ENCODE results near the gene ASPHD2.
A peak's percentile ranks its signal among the peaks of the same experiment; 100 is the strongest.

ASPHD2 gene

DNA sequence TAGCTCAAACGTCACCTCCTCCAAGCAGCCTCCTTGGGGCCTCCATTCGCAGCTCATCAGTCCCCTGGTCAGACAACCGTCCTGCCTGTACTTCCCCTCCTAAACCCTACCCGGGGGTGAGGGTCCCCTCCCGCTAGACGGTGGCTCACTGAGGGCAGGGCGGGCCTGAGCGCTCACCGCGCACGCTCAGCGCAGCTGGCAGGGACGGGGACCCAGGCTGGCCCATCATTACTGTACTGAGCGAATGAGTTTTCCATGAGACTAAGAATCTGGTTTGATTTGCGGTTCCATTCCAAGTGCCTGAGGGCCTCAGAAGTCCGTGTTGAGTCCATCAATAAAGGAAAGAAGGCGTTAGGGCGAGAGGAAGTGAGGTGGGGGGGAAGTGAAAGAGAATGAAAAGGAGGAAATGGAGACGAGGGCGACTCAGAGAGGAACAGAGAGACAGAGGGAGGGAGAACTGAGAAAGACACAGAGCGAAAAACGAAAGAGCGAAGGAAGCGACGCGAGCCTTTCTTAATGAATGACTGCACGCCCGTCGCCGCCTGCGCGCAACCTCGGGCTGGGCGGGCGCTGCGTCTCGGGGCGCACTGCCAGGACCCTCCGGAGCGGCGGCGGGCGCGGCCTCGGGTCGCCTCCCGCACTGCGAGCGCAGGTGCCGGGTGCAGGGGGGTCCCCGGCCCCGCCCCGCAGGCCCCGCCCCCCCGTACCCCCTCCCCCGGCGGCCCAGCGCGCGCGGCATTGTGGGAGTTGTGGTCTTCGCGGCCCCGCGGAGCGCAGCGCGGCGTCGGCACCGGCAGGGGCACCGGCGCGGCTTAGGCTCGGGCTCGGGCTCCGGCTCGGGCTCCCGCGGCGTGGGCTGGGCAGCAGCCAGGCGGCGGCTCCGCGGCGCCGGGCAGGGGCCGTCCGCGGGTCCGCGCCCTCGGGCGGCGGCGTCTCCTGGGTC is at the start of gene ASPHD2:
TSS of gene ASPHD2 (plus strand) at position 746 of the 943 bp plus-strand sequence. CDS start 4,356 bp downstream, outside the sequence.
- H3K27ac ChIP-seq (ENCODE audit: low read length) = no peak within 1 kb of the TSS
- no peaks in the 10 kb centered on the region for H3K9me3 ChIP-seq (ENCODE audit: insufficient read depth, low read depth, low read length)
- no peaks in the 10 kb centered on the region for H3K4me1 ChIP-seq (ENCODE audit: insufficient read depth, low read length)
- H3K36me3 ChIP-seq (ENCODE audit: insufficient read depth, low read depth, low read length) = no peaks in the 10 kb centered on the region
- peak within 1 kb of the TSS; percentile 76; the same call in 1 of the 2 replicates for H3K9ac ChIP-seq (ENCODE audit: low read depth, low read length)
- H3K27me3 ChIP-seq (ENCODE audit: insufficient read depth, low read length) = peaks cover 41% of the 10 kb centered on the region
- peak within 1 kb of the TSS; percentile 92 for H3K4me3 ChIP-seq (ENCODE audit: low read length)

DNA sequence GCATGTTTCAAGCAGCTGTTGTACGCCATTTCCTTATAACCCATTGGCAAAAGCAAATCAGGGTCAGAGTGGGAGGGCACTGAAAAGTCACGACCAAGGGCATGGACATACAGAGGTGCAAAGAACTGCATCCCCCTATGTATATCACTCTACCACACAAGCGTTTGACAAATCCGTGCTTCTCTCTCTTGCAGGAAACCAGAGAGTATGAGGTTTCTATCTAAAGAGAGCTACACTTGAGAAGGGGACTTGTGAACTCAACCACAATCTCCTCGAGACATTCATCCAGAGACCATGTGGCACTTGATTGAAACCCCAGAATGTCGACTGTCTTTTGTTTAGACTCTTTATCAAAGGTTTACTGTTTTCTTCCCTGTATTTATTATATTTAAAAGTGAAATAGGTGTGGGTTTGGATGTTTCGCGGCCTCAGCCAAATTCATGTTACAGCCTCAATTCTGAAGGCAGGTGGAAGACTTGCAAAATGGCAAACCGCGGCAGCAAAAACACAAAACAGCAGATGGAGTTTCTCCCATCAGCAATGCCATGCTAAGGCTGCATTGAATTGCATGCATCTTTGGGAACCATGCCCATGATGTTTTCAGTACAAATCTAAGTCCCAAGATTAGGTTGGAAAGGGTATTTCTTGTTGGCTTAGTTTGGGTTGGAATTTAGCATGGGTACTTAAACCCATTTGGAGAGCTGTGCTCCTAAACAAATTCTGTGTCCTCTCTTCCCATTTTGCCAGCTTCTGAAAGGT is 48.8 kb upstream of the ASPHD2 start:
- Histone ChIP-seq H3K36me3 (ENCODE audit: insufficient read depth, low read depth, low read length) (no peaks in the 10 kb centered on the region), H3K27ac (ENCODE audit: low read length) (no peak overlapping the region), H3K4me1 (ENCODE audit: insufficient read depth, low read length) (no peaks in the 10 kb centered on the region), H3K9ac (ENCODE audit: low read depth, low read length) (no peak overlapping the region), H3K27me3 (ENCODE audit: insufficient read depth, low read length) (peaks cover 9% of the 10 kb centered on the region; the same call in 1 of the 2 replicates), H3K9me3 (ENCODE audit: insufficient read depth, low read depth, low read length) (no peaks in the 10 kb centered on the region), H3K4me3 (ENCODE audit: low read length) (no peak overlapping the region)

DNA sequence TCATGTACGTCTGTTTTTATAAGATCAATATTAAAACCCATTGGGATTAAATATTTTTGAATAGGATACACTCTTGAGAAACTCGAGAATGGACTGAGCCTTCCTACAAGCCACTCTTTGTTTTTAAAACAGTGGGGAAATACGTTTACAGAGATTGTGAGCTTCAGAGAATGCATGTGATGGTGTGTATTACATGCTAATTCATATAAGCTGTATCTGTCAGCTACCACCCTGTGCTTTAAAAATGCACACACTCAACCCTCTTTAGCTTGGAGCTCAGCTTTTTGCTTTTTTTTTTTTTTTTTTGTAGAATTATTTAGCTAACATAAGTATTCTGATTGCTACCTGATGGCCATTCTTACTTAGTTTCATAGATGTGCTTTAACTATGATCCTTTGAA is 46.3 kb upstream of the ASPHD2 start:
- Histone ChIP-seq H3K27me3 (ENCODE audit: insufficient read depth, low read length) (peaks cover 9% of the 10 kb centered on the region; the same call in 1 of the 2 replicates), H3K9ac (ENCODE audit: low read depth, low read length) (no peak overlapping the region), H3K4me1 (ENCODE audit: insufficient read depth, low read length) (no peaks in the 10 kb centered on the region), H3K4me3 (ENCODE audit: low read length) (no peak overlapping the region), H3K27ac (ENCODE audit: low read length) (no peak overlapping the region), H3K36me3 (ENCODE audit: insufficient read depth, low read depth, low read length) (no peaks in the 10 kb centered on the region), H3K9me3 (ENCODE audit: insufficient read depth, low read depth, low read length) (no peaks in the 10 kb centered on the region)

DNA sequence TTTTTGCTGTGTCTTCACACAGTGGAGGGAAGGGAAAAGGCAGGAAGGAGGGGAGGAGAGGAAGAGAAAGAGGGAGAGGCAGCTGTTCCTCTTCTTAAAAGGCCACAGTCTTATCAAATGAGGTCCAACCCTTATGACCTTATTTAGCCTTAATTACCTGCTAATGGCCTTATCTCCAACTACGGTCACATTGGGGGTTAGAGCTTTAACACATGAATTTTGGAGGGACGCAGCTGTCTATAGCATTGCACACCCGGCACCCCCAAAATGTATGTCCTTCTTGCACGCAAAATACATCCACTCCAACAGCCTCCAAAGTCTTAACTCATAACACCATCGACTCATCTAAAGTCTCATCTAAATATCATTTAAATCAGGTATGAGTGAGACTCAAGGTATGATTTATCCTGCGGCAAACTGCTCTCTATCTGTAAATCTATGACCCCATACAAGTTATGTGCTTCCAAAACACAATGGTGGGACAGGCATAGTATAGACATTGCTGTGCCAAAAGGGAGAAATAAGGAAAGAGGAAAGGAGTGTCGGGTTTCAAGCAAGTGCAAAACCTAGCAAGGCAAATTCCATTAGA is 45.0 kb upstream of the ASPHD2 start:
- Histone ChIP-seq H3K4me3 (ENCODE audit: low read length) (no peak overlapping the region), H3K4me1 (ENCODE audit: insufficient read depth, low read length) (no peaks in the 10 kb centered on the region), H3K9ac (ENCODE audit: low read depth, low read length) (no peak overlapping the region), H3K9me3 (ENCODE audit: insufficient read depth, low read depth, low read length) (no peaks in the 10 kb centered on the region), H3K36me3 (ENCODE audit: insufficient read depth, low read depth, low read length) (no peaks in the 10 kb centered on the region), H3K27ac (ENCODE audit: low read length) (no peak overlapping the region), H3K27me3 (ENCODE audit: insufficient read depth, low read length) (peaks cover 9% of the 10 kb centered on the region; the same call in 1 of the 2 replicates)

DNA sequence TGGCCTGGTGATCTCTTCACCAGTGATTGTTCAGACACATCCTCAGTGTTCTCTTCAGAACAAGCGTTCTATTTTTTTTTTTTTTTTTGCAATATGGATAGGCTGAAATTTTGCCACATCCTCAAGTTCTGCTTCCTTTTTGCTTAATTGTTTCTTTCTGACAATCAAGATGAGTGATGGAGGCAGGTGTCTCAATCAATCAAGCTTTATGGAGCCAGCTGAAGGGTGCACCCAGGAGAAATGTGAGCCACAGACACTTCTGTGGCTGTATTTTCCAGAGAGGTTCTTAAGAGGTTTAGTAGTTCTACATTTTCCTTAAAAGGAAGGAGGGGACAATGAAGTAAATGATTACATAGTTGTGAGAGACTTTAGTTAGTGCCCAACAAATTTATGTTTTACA is 43.9 kb upstream of the ASPHD2 start:
- no peak overlapping the region for H3K9ac ChIP-seq (ENCODE audit: low read depth, low read length)
- H3K9me3 ChIP-seq (ENCODE audit: insufficient read depth, low read depth, low read length) = no peaks in the 10 kb centered on the region
- no peaks in the 10 kb centered on the region for H3K36me3 ChIP-seq (ENCODE audit: insufficient read depth, low read depth, low read length)
- H3K27ac ChIP-seq (ENCODE audit: low read length) = no peak overlapping the region
- peaks cover 9% of the 10 kb centered on the region; the same call in 1 of the 2 replicates for H3K27me3 ChIP-seq (ENCODE audit: insufficient read depth, low read length)
- no peak overlapping the region for H3K4me3 ChIP-seq (ENCODE audit: low read length)
- H3K4me1 ChIP-seq (ENCODE audit: insufficient read depth, low read length) = no peaks in the 10 kb centered on the region

DNA sequence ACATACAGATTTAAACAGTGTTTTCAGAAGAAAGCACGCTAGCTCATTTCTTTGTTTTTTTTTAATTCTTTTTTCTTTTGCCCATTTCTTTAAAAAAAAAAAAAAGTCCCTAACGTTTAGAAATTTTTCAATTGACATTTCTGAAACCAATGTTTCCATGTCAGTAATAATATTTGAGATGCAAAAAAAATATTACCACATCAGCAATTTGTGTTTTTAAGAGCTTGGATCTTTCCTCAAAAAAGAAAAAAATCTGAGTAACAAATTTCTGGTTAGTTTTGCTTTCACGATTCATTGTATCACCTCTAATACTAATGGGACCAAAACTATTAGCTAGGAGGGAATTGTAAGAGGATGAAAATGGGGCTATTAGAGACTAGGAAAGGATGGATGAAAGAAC is 39.9 kb upstream of the ASPHD2 start:
- Histone ChIP-seq H3K27ac (ENCODE audit: low read length) (no peak overlapping the region), H3K9ac (ENCODE audit: low read depth, low read length) (no peak overlapping the region), H3K27me3 (ENCODE audit: insufficient read depth, low read length) (no peaks in the 10 kb centered on the region), H3K4me1 (ENCODE audit: insufficient read depth, low read length) (no peaks in the 10 kb centered on the region), H3K9me3 (ENCODE audit: insufficient read depth, low read depth, low read length) (no peaks in the 10 kb centered on the region), H3K4me3 (ENCODE audit: low read length) (no peak overlapping the region), H3K36me3 (ENCODE audit: insufficient read depth, low read depth, low read length) (no peaks in the 10 kb centered on the region)

GRCh38 chr22:26391091-26391490 is 38.0 kb upstream of the ASPHD2 start:
- H3K4me3 ChIP-seq (ENCODE audit: low read length) = no peak overlapping the region
- no peak overlapping the region for H3K9ac ChIP-seq (ENCODE audit: low read depth, low read length)
- H3K9me3 ChIP-seq (ENCODE audit: insufficient read depth, low read depth, low read length) = no peaks in the 10 kb centered on the region
- no peaks in the 10 kb centered on the region for H3K4me1 ChIP-seq (ENCODE audit: insufficient read depth, low read length)
- H3K27me3 ChIP-seq (ENCODE audit: insufficient read depth, low read length) = no peaks in the 10 kb centered on the region
- H3K27ac ChIP-seq (ENCODE audit: low read length) = no peak overlapping the region
- no peaks in the 10 kb centered on the region for H3K36me3 ChIP-seq (ENCODE audit: insufficient read depth, low read depth, low read length)

- Histone ChIP-seq H3K4me3 (ENCODE audit: low read length) (no peak overlapping the region), H3K9ac (ENCODE audit: low read depth, low read length) (no peak overlapping the region), H3K27me3 (ENCODE audit: insufficient read depth, low read length) (no peaks in the 10 kb centered on the region), H3K4me1 (ENCODE audit: insufficient read depth, low read length) (no peaks in the 10 kb centered on the region), H3K27ac (ENCODE audit: low read length) (no peak overlapping the region), H3K9me3 (ENCODE audit: insufficient read depth, low read depth, low read length) (no peaks in the 10 kb centered on the region), H3K36me3 (ENCODE audit: insufficient read depth, low read depth, low read length) (no peaks in the 10 kb centered on the region)
Measured at GRCh38 chr22:26391623-26392022, 37.4 kb upstream of the ASPHD2 start.

DNA sequence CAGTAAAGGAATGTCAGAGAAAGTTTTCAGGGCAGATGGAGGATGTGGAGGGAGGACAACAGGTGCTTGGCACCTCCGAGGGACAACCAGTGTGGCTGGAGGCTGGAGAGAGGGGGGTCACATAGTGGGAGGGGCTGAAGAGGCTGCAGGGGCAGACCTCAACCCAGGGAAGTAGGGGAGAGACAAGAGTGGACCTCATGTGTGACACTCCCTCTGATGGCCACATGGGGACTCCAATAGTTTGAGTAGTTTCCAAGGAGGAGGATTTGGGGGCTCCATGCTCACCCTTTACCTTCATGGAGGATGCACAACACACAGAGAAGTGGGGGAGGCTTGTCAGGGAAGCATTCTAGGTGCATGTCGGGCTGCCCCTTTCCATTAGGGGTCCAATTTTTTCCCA is 35.1 kb upstream of the ASPHD2 start:
- H3K9ac ChIP-seq (ENCODE audit: low read depth, low read length) = no peak overlapping the region
- H3K4me3 ChIP-seq (ENCODE audit: low read length) = no peak overlapping the region
- no peaks in the 10 kb centered on the region for H3K9me3 ChIP-seq (ENCODE audit: insufficient read depth, low read depth, low read length)
- no peak overlapping the region for H3K27ac ChIP-seq (ENCODE audit: low read length)
- no peaks in the 10 kb centered on the region for H3K36me3 ChIP-seq (ENCODE audit: insufficient read depth, low read depth, low read length)
- H3K4me1 ChIP-seq (ENCODE audit: insufficient read depth, low read length) = no peaks in the 10 kb centered on the region
- no peaks in the 10 kb centered on the region for H3K27me3 ChIP-seq (ENCODE audit: insufficient read depth, low read length)

DNA sequence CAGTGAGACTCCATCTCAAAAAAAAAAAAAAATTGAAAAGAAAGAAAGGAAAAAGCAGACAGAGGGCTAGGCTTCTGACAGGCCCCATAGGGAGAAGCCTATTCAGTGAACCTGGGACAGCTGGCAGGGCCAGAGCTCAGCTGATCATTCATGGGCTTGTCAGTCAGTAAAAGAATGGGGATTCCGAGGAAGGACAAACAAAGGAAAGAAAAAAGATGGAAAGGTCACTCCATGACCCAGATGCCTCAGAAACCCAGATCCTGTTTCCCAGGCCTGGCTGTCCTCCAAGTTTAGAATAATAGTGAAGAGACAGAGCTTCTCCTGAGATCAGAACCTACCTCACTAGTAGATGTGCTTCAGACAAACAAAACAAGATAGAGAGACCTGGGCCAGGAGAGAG is 34.3 kb upstream of the ASPHD2 start:
- Histone ChIP-seq H3K9me3 (ENCODE audit: insufficient read depth, low read depth, low read length) (no peaks in the 10 kb centered on the region), H3K36me3 (ENCODE audit: insufficient read depth, low read depth, low read length) (no peaks in the 10 kb centered on the region), H3K27ac (ENCODE audit: low read length) (no peak overlapping the region), H3K4me3 (ENCODE audit: low read length) (no peak overlapping the region), H3K4me1 (ENCODE audit: insufficient read depth, low read length) (no peaks in the 10 kb centered on the region), H3K9ac (ENCODE audit: low read depth, low read length) (no peak overlapping the region), H3K27me3 (ENCODE audit: insufficient read depth, low read length) (no peaks in the 10 kb centered on the region)

DNA sequence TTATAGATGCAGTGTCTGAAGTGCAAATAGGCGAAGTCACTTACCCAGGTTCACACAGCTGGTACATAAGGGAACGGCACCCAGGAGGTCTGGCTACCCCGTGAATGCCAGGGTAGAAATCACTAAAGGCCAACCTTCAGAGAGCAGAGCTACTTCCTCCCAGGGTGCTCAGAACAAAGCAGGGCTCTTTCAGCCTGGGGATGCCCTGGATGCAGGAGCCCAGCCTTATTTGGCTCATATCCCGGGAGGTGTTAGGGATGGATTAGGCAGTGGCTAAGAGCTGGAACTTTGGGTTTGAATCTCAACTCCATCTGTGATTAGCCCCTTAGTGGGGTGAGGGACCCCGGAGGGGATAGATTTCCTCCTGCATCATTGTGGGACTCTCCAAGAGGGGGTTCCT is 33.1 kb upstream of the ASPHD2 start:
- H3K36me3 ChIP-seq (ENCODE audit: insufficient read depth, low read depth, low read length) = no peaks in the 10 kb centered on the region
- H3K9me3 ChIP-seq (ENCODE audit: insufficient read depth, low read depth, low read length) = no peaks in the 10 kb centered on the region
- H3K9ac ChIP-seq (ENCODE audit: low read depth, low read length) = no peak overlapping the region
- H3K4me3 ChIP-seq (ENCODE audit: low read length) = no peak overlapping the region
- H3K4me1 ChIP-seq (ENCODE audit: insufficient read depth, low read length) = no peaks in the 10 kb centered on the region
- no peak overlapping the region for H3K27ac ChIP-seq (ENCODE audit: low read length)
- no peaks in the 10 kb centered on the region for H3K27me3 ChIP-seq (ENCODE audit: insufficient read depth, low read length)

All from iPS-20b (cell line).